Left ventricle myocardium inferior (tissue), 1 donor: ENCODE data around the gene TTLL5. TPM values are rescaled to one million over a fixed set of nuclear protein-coding genes. Genes with fewer than 3 reads are reported as not detected.

ENCODE experiments used
- DNase-seq: peaks from one replicate; pipeline ENCODE4 v3.0.0-alpha.2; 2020
- H3K27ac ChIP-seq: fragments of 200-600 bp; replicated peaks from 2 replicates; pipeline ENCODE4 v1.8.0; 2021
- H3K27me3 ChIP-seq: fragments of 200-600 bp; 2 replicates; pipeline ENCODE4 v1.8.0; 2021; ENCODE audit warnings: low read depth
- H3K36me3 ChIP-seq: fragments of 200-600 bp; 2 replicates; pipeline ENCODE4 v1.8.0; 2021
- H3K4me1 ChIP-seq: fragments of 200-600 bp; 2 replicates; pipeline ENCODE4 v1.8.0; 2021
- H3K4me3 ChIP-seq: fragments of 200-600 bp; 2 replicates; pipeline ENCODE4 v1.8.0; 2021; ENCODE audit warnings: mild to moderate bottlenecking, moderate library complexity
- H3K9me3 ChIP-seq: fragments of 200-600 bp; replicated peaks from 2 replicates; pipeline ENCODE4 v1.8.0; 2021
- CTCF ChIP-seq: fragments of 200-600 bp; IDR thresholded peaks from 2 replicates; pipeline ENCODE4 v1.8.0; 2021; ENCODE audit warnings: antibody characterized with exemption, mild to moderate bottlenecking, borderline replicate concordance
- intact Hi-C: fragments of 100-400 bp; cut with micrococcal nuclease; formaldehyde crosslinking; loops from one replicate; pipeline ENCODE4 v1.11.0; 2022
- total RNA-seq: library from RNA; stranded (reverse); fragmentation: NEBNext Ultra II Directional; extraction: Animal tissue kit (Norgen Biotek cat#: 25700); gene quantifications from one replicate; pipeline ENCODE4 v1.2.1, GENCODE V29; 2021
- donor health status: DM: no; HTN: yes; CAD: no; lungs with severe emphysema.

The TTLL5 gene
- total RNA-seq, 1 donor from 2014 or later = 16.3 TPM

- TF ChIP-seq CTCF = no peak
- no peak overlapping the region for H3K27ac ChIP-seq
- no peaks in the 10 kb centered on the region for H3K4me1 ChIP-seq
- no peak for DNase-seq
- H3K36me3 ChIP-seq = peaks cover 84% of the 10 kb centered on the region
- H3K4me3 ChIP-seq = no peak overlapping the region
- intact Hi-C loops = no loop called here
- no peaks in the 10 kb centered on the region for H3K27me3 ChIP-seq
- peaks cover 19% of the 10 kb centered on the region for H3K9me3 ChIP-seq
These were observed 341.3 kb downstream of the TTLL5 start for GRCh38 chr14:76002383-76002782.

Other genes with a start within 250 kb of the TTLL5 start
- gene JDP2, start 233.2 kb upstream of the TTLL5 start, total RNA-seq = 21.9 TPM
- gene BATF, start 138.8 kb upstream of the TTLL5 start, total RNA-seq = 0.93 TPM
- 3.2 TPM for gene FLVCR2, start 82.6 kb upstream of the TTLL5 start, total RNA-seq
- 6.8 TPM for gene ERG28, start 370 bp upstream of the TTLL5 start, total RNA-seq